Mononuclear cell (primary cell): ENCODE data around the gene CCDC152. TPM values are rescaled to one million over a fixed set of nuclear protein-coding genes. Genes with fewer than 3 reads are reported as not detected.

Experiments
- H3K27me3 ChIP-seq: 2 replicates; pipeline ENCODE4 v1.6.0; 2011; ENCODE audit warnings: low read length, control low read depth; ENCODE audit not compliant: insufficient read depth
- H3K4me1 ChIP-seq: 2 replicates; pipeline ENCODE4 v1.5.1; 2011; ENCODE audit warnings: mild to moderate bottlenecking, low read length, control low read depth; ENCODE audit not compliant: insufficient read depth
- H3K4me3 ChIP-seq: 2 replicates; pipeline ENCODE4 v1.5.1; 2011; ENCODE audit warnings: mild to moderate bottlenecking, low read length, moderate library complexity
- H3K9me3 ChIP-seq: 2 replicates; pipeline ENCODE4 v1.5.1; 2011; ENCODE audit warnings: low read depth, mild to moderate bottlenecking, control low read depth, low read length
- total RNA-seq: library from RNA; depleted of rRNA; stranded (reverse); fragments of >200 nt; gene quantifications from one replicate; pipeline ENCODE4 v1.2.3, GENCODE V29; 2012

Gene CCDC152
- total RNA-seq, 1 donor, result 0.63 TPM

DNA sequence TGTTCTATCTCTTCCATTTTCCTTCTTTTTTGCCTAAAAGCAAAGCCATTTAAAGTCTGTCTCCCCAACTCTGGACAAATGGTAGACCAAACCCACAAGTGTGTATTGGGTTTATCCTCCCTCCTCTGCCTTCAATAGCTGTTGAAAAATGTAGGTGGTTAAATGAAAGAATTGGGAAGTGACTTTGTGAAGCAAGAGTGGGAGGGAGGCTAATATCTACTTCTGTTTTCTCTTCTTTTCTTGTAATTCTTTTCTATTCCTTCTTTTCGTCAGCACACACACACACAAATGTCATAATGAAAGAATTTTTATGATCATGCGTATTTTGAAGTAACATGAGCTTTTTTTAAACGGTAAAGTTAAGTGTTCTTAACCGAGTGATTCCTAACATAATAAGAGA is 3.8 kb downstream of the CCDC152 start:
- Histone ChIP-seq H3K9me3 (no peaks in the 10 kb centered on the region), H3K4me1 (peaks cover 14% of the 10 kb centered on the region), H3K4me3 (no peak overlapping the region), H3K27me3 (no peaks in the 10 kb centered on the region)

DNA sequence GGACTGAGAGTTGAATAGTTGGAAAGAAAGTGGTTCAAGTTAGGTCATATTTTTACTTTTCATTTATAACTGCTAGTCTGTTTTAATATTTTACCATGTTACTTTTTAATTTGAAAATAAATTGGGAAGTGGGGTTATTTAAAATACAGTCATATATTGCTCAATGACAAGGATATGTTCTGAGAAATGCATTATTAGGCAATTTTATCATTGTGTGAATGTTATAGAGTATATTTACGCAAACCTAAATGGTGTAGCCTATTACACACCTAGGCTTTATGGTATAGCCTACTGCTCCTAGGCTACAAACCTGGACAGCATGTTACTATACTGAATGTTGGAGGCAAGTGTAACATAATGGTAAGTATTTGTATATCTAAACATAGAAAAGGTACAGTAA is 5.2 kb downstream of the CCDC152 start:
- no peak overlapping the region for H3K4me3 ChIP-seq
- no peaks in the 10 kb centered on the region for H3K9me3 ChIP-seq
- peaks cover 13% of the 10 kb centered on the region for H3K4me1 ChIP-seq
- no peaks in the 10 kb centered on the region for H3K27me3 ChIP-seq

DNA sequence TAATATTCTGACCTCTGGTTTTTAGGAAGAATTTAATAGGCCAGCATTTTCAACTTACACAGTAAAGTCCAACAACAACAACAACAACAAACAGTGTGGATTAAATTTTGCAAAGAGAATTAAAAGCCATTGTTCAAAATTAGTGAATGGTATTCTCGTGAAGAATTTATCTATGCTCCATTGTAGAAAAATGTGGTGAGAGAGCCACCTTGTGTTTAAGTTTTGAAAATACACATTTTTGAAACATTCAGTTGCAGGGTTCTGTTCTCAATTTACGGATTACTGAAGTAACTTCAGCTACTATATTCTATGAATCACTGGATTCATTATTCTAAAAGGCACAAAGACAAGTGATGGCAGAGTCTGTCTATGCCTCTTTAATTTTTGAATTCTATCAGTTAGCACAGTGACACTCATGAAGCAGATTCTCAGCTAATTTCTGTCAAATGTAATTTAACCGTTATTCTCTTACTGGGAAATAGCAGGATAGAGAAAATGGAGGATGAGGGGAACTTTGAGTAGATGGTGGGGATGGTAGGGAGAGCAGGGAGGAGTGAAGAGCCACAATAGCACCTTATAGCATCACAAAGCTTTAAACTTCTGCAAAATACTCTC is 11.0 kb downstream of the CCDC152 start:
- Histone ChIP-seq H3K27me3 (no peaks in the 10 kb centered on the region), H3K4me1 (no peaks in the 10 kb centered on the region), H3K4me3 (no peak overlapping the region), H3K9me3 (no peaks in the 10 kb centered on the region)

DNA sequence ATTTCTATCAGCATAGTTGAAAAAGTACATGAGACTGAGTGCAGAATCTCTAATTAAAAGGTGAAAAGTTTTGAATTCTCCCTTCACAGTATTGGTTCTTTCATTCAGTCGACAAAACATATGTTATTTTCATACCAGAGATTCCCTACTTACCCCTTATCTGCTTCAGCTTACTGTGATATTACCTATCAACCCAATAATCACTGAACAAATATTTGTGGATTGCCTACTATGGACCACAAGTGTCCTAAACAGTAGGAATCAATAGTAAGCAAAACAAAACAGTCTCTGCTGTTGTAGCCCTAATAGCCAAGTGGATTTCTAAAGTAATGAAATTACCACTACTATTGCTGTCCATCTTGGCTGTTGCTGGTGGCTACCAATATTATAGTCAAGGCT is 11.5 kb downstream of the CCDC152 start:
- no peaks in the 10 kb centered on the region for H3K27me3 ChIP-seq
- H3K4me1 ChIP-seq, result no peaks in the 10 kb centered on the region
- no peak overlapping the region for H3K4me3 ChIP-seq
- no peaks in the 10 kb centered on the region for H3K9me3 ChIP-seq

DNA sequence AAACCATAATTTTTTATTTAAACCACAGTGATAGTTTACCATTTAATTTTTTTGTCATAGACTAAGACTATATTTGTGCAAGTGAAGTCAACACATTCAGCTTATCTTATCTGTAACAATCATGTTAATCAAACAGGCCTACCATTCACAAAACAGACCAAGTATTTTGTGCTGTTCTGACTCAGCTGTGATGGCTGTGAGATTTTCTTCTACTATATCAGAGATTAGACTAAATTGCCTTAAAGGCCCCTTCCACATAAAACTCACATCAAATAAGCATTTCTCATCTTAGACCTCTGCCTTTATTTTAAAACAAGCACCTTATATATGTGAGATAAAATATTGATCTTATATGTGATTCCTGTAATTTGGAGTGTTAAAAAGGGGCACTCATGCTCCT is 13.4 kb downstream of the CCDC152 start:
- no peaks in the 10 kb centered on the region for H3K4me1 ChIP-seq
- no peaks in the 10 kb centered on the region for H3K27me3 ChIP-seq
- no peak overlapping the region for H3K4me3 ChIP-seq
- H3K9me3 ChIP-seq, result no peaks in the 10 kb centered on the region

DNA sequence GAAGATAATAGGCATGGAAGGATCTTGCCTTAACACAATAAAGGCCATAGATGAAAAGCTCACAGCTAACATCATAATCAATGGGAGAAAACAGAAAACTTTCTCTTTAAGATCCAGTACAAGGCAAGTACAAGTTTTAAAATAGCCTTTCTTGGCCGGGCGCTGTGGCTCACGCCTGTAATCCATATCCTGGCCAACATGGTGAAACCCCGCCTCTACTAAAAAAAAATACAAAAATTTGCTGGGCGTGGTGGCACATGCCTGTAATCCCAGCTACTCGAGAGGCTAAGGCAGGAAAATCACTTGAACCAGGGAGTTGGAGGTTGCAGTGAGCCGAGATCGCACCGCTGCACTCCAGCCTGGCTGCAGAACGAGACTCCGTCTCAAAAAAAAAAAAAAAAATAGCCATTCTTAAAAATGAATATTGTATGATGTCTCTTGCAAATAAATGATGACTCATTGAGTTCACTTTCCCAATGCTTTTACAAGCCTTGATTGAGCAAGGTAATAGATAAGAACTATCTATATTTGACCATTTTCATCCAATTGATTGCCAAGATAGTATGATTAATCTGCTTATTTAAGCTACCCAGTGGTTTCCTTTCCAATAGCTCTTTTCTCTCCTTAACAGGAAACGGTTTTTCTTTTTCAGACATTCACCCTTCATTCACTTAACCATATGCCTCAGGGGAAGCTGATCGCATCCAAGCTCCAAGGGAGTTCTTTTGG is 15.8 kb downstream of the CCDC152 start:
- Histone ChIP-seq H3K4me3 (no peak overlapping the region), H3K27me3 (no peaks in the 10 kb centered on the region), H3K9me3 (no peaks in the 10 kb centered on the region), H3K4me1 (no peaks in the 10 kb centered on the region)

DNA sequence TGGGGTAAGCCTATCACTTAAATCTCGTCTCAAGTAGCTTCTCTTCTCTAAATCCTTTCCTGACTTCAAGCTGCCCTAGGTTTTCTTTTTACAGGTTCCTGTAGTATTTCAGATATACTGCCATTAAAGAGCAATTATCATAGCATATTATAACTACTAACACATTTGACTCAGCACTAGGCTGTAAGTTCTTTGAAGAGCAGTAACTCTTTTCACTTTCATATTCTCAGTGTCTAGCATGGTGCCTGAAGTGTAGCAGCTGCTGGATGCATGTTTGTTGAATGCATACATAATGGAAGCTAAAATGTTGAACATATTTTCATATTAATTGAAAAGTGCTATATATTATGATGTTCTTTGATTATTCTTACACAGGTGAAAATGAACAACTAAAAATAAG is 22.5 kb downstream of the CCDC152 start:
- Histone ChIP-seq H3K4me3 (no peak overlapping the region), H3K27me3 (no peaks in the 10 kb centered on the region), H3K4me1 (no peaks in the 10 kb centered on the region), H3K9me3 (no peaks in the 10 kb centered on the region)

GRCh38 chr5:42781584-42781983 is 25.0 kb downstream of the CCDC152 start:
- Histone ChIP-seq H3K4me3 (no peak overlapping the region), H3K4me1 (no peaks in the 10 kb centered on the region), H3K27me3 (peaks cover 2% of the 10 kb centered on the region), H3K9me3 (peaks cover 14% of the 10 kb centered on the region)

DNA sequence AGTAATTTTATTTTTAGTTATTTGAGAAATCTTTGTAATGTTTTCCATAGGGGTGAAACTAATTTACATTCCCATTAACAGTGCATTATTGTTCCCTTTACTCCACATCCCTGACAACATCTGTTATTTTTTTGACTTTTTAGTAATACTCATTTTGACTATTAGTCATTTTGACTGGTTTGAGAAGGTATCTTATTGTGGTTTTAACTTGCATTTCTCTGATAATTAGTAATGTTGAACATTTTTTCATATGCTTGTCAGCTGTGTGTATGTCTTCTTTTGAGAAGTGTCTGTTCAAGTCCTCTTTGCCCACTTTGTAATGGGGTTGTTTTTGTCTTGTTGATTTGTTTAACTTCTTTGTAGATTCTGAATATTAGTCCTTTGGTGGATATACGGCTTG is 27.5 kb downstream of the CCDC152 start:
- Histone ChIP-seq H3K4me1 (no peaks in the 10 kb centered on the region), H3K27me3 (peaks cover 2% of the 10 kb centered on the region), H3K4me3 (no peak overlapping the region), H3K9me3 (peaks cover 29% of the 10 kb centered on the region)

GRCh38 chr5:42785756-42786155 is 29.1 kb downstream of the CCDC152 start:
- H3K4me3 ChIP-seq, result no peak overlapping the region
- H3K27me3 ChIP-seq, result peaks cover 2% of the 10 kb centered on the region
- peaks cover 29% of the 10 kb centered on the region for H3K9me3 ChIP-seq
- H3K4me1 ChIP-seq, result no peaks in the 10 kb centered on the region

GRCh38 chr5:42787073-42787472 is 30.5 kb downstream of the CCDC152 start:
- Histone ChIP-seq H3K27me3 (peaks cover 2% of the 10 kb centered on the region), H3K4me3 (no peak overlapping the region), H3K4me1 (no peaks in the 10 kb centered on the region), H3K9me3 (peaks cover 29% of the 10 kb centered on the region)

GRCh38 chr5:42787845-42788244 is 31.2 kb downstream of the CCDC152 start:
- H3K4me3 ChIP-seq, result no peak overlapping the region
- peaks cover 2% of the 10 kb centered on the region for H3K27me3 ChIP-seq
- no peaks in the 10 kb centered on the region for H3K4me1 ChIP-seq
- H3K9me3 ChIP-seq, result peaks cover 29% of the 10 kb centered on the region

DNA sequence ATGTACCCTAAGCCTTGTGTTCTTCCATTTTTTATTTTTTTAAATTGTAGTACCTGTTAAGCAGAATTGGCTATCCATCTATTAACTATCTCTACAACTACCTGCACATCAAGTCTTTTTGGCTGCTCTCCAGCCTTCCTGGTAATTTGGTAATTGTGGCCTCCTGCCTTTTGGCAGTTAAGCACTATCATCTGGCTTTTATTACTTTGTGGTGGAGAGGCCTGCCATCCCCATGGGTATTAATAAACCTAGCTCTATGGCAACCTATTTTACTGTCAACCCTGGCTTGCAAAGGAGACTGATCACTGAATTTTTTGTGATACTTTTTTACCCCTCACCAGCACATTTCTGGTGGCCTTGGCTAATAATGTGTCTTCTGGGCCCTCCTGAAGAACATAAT is 34.5 kb downstream of the CCDC152 start:
- H3K27me3 ChIP-seq, result peaks cover 2% of the 10 kb centered on the region
- H3K4me3 ChIP-seq, result no peak overlapping the region
- H3K9me3 ChIP-seq, result peaks cover 19% of the 10 kb centered on the region
- no peaks in the 10 kb centered on the region for H3K4me1 ChIP-seq

- no peak overlapping the region for H3K4me3 ChIP-seq
- no peaks in the 10 kb centered on the region for H3K4me1 ChIP-seq
- H3K9me3 ChIP-seq, result no peaks in the 10 kb centered on the region
- H3K27me3 ChIP-seq, result no peaks in the 10 kb centered on the region
Measured at GRCh38 chr5:42798284-42799240, 41.9 kb downstream of the CCDC152 start.

- H3K4me1 ChIP-seq, result no peaks in the 10 kb centered on the region
Measured at GRCh38 chr5:42799241-42799608, 42.6 kb downstream of the CCDC152 start.

More at GRCh38 chr5:42799241-42799608, 42.6 kb downstream of the CCDC152 start:
- Histone ChIP-seq H3K4me3 (no peak overlapping the region), H3K9me3 (no peaks in the 10 kb centered on the region), H3K27me3 (no peaks in the 10 kb centered on the region)
